SK-N-SH (cell line): ENCODE results near the gene RHEBL1. TPM values are rescaled to one million over a fixed set of nuclear protein-coding genes. Genes with fewer than 3 reads are reported as not detected.
A peak's percentile ranks its signal among the peaks of the same experiment; 100 is the strongest.

ENCODE experiments used
- CTCF ChIA-PET: fragments of 300-600, 350-600 bp; formaldehyde crosslinking; extraction: SDS; loops from one replicate; lab custom pipeline; 2021; lab: Yijun Ruan, JAX
- POLR2A ChIA-PET: fragments of 350-600 bp; sonication (Branson Sonifier 250); formaldehyde crosslinking; extraction: SDS; loops from one replicate; lab custom pipeline; 2020; ENCODE audit warnings: antibody characterized with exemption, inconsistent platforms; lab: Yijun Ruan, JAX
- DNase-seq: peaks from one replicate; pipeline ENCODE4 v3.0.0; 2012
- H2AFZ ChIP-seq: fragments of 200-600 bp; sonication (generic); 2 replicates; pipeline ENCODE4 v1.8.1; 2016; ENCODE audit warnings: antibody characterized with exemption, mild to moderate bottlenecking, low read depth
- H3F3A ChIP-seq: fragments of 200-600 bp; sonication (generic); replicated peaks from 2 replicates; pipeline ENCODE3; 2016; ENCODE audit warnings: antibody characterized with exemption, mild to moderate bottlenecking; ENCODE audit not compliant: insufficient read depth
- H3K27ac ChIP-seq, 2 experiments: fragments of 200-500 bp in 1 of 2; fragments of 200-600 bp in 1 of 2; sonication (Bioruptor generic) in 1 of 2; sonication (generic), shearing (Covaris generic) in 1 of 2; 2 replicates each; pipeline versions ENCODE4 v1.5.1 to v1.6.1; 2014 to 2016; ENCODE audit warnings: low read depth in 2 of 2, inconsistent platforms in 1 of 2, low read length in 1 of 2, mild to moderate bottlenecking in 1 of 2, mixed read lengths in 1 of 2
- H3K27me3 ChIP-seq: fragments of 200-600 bp; sonication (generic), shearing (Covaris generic); 2 replicates; pipeline ENCODE4 v1.6.1; 2016; ENCODE audit warnings: mixed run types; ENCODE audit not compliant: insufficient read depth
- H3K36me3 ChIP-seq, 2 experiments: fragments of 200-500 bp in 1 of 2; fragments of 200-600 bp in 1 of 2; sonication (Bioruptor generic) in 1 of 2; sonication (generic) in 1 of 2; replicated peaks in 1 of 2; 2 replicates each; pipeline versions ENCODE3 to v1.5.1; 2014 to 2016; ENCODE audit warnings: low read length in 1 of 2, mild to moderate bottlenecking in 1 of 2; ENCODE audit not compliant: insufficient read depth in 2 of 2, control insufficient read depth in 1 of 2
- H3K4me1 ChIP-seq, 2 experiments: fragments of 200-500 bp in 1 of 2; fragments of 200-600 bp in 1 of 2; sonication (Bioruptor generic) in 1 of 2; sonication (generic), shearing (Covaris generic) in 1 of 2; 2 replicates each; pipeline versions ENCODE4 v1.5.1 to v1.6.1; 2014 to 2016; ENCODE audit warnings: low read depth in 1 of 2, low read length in 1 of 2, mixed run types in 1 of 2; ENCODE audit not compliant: insufficient read depth in 2 of 2, control insufficient read depth in 1 of 2
- H3K4me2 ChIP-seq: fragments of 200-600 bp; sonication (generic), shearing (Covaris generic); 2 replicates; pipeline ENCODE4 v1.6.1; 2017; ENCODE audit warnings: mixed run types
- H3K4me3 ChIP-seq, 2 experiments: fragments of 200-500 bp in 1 of 2; fragments of 200-600 bp in 1 of 2; sonication (Bioruptor generic) in 1 of 2; sonication (generic), shearing (Covaris generic) in 1 of 2; 2 replicates each; pipeline versions ENCODE4 v1.5.1 to v1.8.1; 2014 to 2016; ENCODE audit warnings: low read depth in 2 of 2, inconsistent platforms in 1 of 2, low read length in 1 of 2, mild to moderate bottlenecking in 1 of 2, mixed read lengths in 1 of 2, moderate library complexity in 1 of 2
- H3K79me2 ChIP-seq: fragments of 200-600 bp; sonication (generic); 2 replicates; pipeline ENCODE4 v1.8.1; 2017; ENCODE audit warnings: mild to moderate bottlenecking; ENCODE audit not compliant: insufficient read depth
- H3K9ac ChIP-seq: fragments of 200-600 bp; sonication (generic); 2 replicates; pipeline ENCODE4 v1.6.1; 2017; ENCODE audit warnings: mixed run types
- H3K9me2 ChIP-seq: fragments of 200-600 bp; sonication (generic); 2 replicates; pipeline ENCODE4 v1.6.1; 2017; ENCODE audit warnings: mixed run types
- H3K9me3 ChIP-seq: fragments of 200-600 bp; sonication (generic); 2 replicates; pipeline ENCODE4 v1.6.1; 2017; ENCODE audit warnings: mixed run types, mild to moderate bottlenecking, moderate library complexity
- H4K20me1 ChIP-seq: fragments of 200-600 bp; sonication (generic); 2 replicates; pipeline ENCODE4 v1.6.1; 2017; ENCODE audit warnings: mild to moderate bottlenecking, mixed run types; ENCODE audit not compliant: insufficient read depth
- ELF1 ChIP-seq: IDR thresholded peaks from 2 replicates; pipeline ENCODE4 v1.4.0; 2012
- EZH2phosphoT487 ChIP-seq: fragments of 200-600 bp; sonication (generic); IDR thresholded peaks from 2 replicates; pipeline ENCODE4 v1.6.1; 2017; ENCODE audit warnings: low read depth, mixed run types, mild to moderate bottlenecking, antibody characterized with exemption, moderate library complexity, borderline replicate concordance
- MEF2A ChIP-seq: IDR thresholded peaks from 2 replicates; pipeline ENCODE4 v1.4.0; 2012; ENCODE audit warnings: low read depth, borderline replicate concordance
- MXI1 ChIP-seq: IDR thresholded peaks from 2 replicates; pipeline ENCODE4 v1.6.1; 2012; ENCODE audit warnings: mild to moderate bottlenecking, low read depth, low read length, improper control_type of control experiment
- PBX3 ChIP-seq: IDR thresholded peaks from 2 replicates; pipeline ENCODE4; 2012
- REST ChIP-seq: IDR thresholded peaks from 2 replicates; pipeline ENCODE4 v1.6.1; 2012; ENCODE audit warnings: mild to moderate bottlenecking, low read depth, low read length, moderate library complexity
- SMC3 ChIP-seq: IDR thresholded peaks from 2 replicates; pipeline ENCODE4 v1.6.1; 2012; ENCODE audit warnings: low read depth, low read length, improper control_type of control experiment
- WGBS: methylation state at CpG from one replicate; pipeline ENCODE4 v1.1.6; 2017; ENCODE audit warnings: low lambda C conversion rate; 5-methylcytosine and 5-hydroxymethylcytosine counted together
- polyA plus RNA-seq, 3 experiments: library from polyadenylated mRNA; depleted of rRNA; stranded (reverse); fragments of >200 nt; gene quantifications; 2 replicates each; pipeline ENCODE4 v1.2.3, GENCODE V29; 2012
- TF ChIP-seq, protein P1 (sequence below): fragments of 200-600 bp; sonication (generic); IDR thresholded peaks from 2 replicates; pipeline ENCODE4 v1.6.1; 2017; ENCODE audit warnings: antibody characterized with exemption, mild to moderate bottlenecking, moderate library complexity

The RHEBL1 gene
- polyA plus RNA-seq, 1 of the 3 experiments (the other 2 are of a cell fraction) = 2.2 TPM

- H3K36me3 ChIP-seq = peaks cover 21 to 40% of the 10 kb centered on the region in 2 experiments
- POLR2A ChIA-PET = interaction anchor here (0.8 to 1.2 kb wide), 4 partner anchors 14 to 110 kb away, joined by 3 to 6 read pairs (median 3); partner anchors contain the start of gene TUBA1B
- H3K9me3 ChIP-seq = no peaks in the 10 kb centered on the region
- 88% methylated on average over 6 of the region's 6 CpGs for WGBS
- peak; percentile 30 for DNase-seq
- H3F3A ChIP-seq = peaks cover 26% of the 10 kb centered on the region
- no peak overlapping the region for H3K9ac ChIP-seq
- no peak overlapping the region for H3K27ac ChIP-seq
- CTCF ChIA-PET = interaction anchor here (0.8 to 4.0 kb wide), 17 partner anchors 12 to 116 kb away, joined by 3 to 29 read pairs (median 4); partner anchors contain the start of genes TUBA1B and WNT1
- no peak overlapping the region for H3K4me3 ChIP-seq
- no peaks in the 10 kb centered on the region for H3K27me3 ChIP-seq
- peaks cover 0 to 14% of the 10 kb centered on the region in 2 experiments; a peak in 2 of 4 replicates for H3K4me1 ChIP-seq
- H3K9me2 ChIP-seq = no peaks in the 10 kb centered on the region
- peaks cover 28% of the 10 kb centered on the region for H3K79me2 ChIP-seq
- H4K20me1 ChIP-seq = no peaks in the 10 kb centered on the region
- no peak overlapping the region for H2AFZ ChIP-seq
- no peak overlapping the region for H3K4me2 ChIP-seq
- no peak for TF ChIP-seq MXI1
- TF ChIP-seq REST = no peak
- TF ChIP-seq MEF2A = no peak
- no peak for TF ChIP-seq ELF1
- no peak for TF ChIP-seq EZH2phosphoT487
- no peak for TF ChIP-seq SMC3
These were observed 49.3 kb downstream of the RHEBL1 start for GRCh38 chr12:49020441-49020840.

DNA sequence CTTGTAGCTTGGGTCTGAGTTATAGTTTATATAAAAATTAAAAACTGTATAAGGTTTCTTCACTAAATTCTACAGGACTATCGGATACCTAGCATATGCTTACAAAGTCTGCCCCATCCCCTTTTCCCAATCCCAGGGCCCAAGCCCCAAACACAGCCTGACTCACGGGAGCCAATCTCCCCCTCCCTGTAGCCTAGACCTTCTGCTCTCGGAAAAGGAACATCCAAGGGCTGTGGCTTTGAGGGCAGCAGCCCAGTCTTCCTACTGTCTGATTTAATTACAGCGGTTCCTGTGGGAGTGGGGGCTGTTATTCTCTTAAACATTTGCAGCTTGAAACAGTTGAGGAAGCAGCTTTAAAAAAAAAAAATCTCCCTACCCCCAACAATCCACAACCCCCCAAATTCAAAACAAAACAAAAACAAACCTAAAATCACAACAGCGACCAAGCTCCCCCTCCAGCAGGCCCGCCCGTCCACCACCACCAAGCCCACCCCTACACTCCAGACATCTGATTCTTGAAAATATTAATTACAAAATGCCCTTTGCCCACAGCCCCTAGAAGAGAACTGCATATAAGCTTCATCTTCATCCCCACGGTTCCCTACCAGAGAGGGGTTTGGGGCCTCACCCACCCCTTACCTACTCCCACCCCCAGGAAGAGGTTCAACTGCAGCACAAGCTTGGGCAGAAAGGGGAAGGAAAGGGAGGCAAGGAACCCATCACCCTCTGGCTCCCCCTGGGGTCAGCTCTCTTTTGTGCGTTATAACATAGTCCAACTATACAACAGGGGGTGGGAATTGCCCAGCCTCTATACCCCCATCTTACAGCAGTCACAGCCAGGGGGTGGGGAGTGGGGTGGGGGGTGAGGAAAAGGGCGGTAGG, 50.1 kb downstream of the RHEBL1 start:
- 73% methylated on average over 10 of the region's 10 CpGs for whole genome bisulfite sequencing
- no peaks in the 10 kb centered on the region for H3K9me2 ChIP-seq

More for the DNA sequence above, 50.1 kb downstream of the RHEBL1 start:
- no peak overlapping the region for H3K9ac ChIP-seq
- H3K4me1 ChIP-seq = peaks cover 0 to 14% of the 10 kb centered on the region in 2 experiments; a peak in 2 of 4 replicates
- peak overlapping the region; percentile 84 for H3K4me2 ChIP-seq
- ChIA-PET CTCF (interaction anchor here (0.9 to 4.0 kb wide), 20 partner anchors 13 to 116 kb away, joined by 3 to 29 read pairs (median 4); partner anchors contain the start of genes TUBA1B and WNT1), POLR2A (interaction anchor here (0.8 to 1.4 kb wide), 6 partner anchors 11 to 111 kb away, joined by 3 to 6 read pairs (median 3); partner anchors contain the start of gene TUBA1B)
- TF ChIP-seq, protein P1, sequence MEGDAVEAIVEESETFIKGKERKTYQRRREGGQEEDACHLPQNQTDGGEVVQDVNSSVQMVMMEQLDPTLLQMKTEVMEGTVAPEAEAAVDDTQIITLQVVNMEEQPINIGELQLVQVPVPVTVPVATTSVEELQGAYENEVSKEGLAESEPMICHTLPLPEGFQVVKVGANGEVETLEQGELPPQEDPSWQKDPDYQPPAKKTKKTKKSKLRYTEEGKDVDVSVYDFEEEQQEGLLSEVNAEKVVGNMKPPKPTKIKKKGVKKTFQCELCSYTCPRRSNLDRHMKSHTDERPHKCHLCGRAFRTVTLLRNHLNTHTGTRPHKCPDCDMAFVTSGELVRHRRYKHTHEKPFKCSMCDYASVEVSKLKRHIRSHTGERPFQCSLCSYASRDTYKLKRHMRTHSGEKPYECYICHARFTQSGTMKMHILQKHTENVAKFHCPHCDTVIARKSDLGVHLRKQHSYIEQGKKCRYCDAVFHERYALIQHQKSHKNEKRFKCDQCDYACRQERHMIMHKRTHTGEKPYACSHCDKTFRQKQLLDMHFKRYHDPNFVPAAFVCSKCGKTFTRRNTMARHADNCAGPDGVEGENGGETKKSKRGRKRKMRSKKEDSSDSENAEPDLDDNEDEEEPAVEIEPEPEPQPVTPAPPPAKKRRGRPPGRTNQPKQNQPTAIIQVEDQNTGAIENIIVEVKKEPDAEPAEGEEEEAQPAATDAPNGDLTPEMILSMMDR = peak; percentile 42
- TF ChIP-seq PBX3 = no peak
- H3K4me3 ChIP-seq = no peak overlapping the region; a peak in 1 of 4 replicates
- peaks cover 23% of the 10 kb centered on the region for H3F3A ChIP-seq
- H3K27ac ChIP-seq = peak overlapping the region; percentile 90 to 98
- no peaks in the 10 kb centered on the region for H3K9me3 ChIP-seq
- no peaks in the 10 kb centered on the region for H3K27me3 ChIP-seq
- no peaks in the 10 kb centered on the region for H4K20me1 ChIP-seq
- DNase-seq = peak; percentile 74
- peaks cover 34% of the 10 kb centered on the region for H3K79me2 ChIP-seq
- peaks cover 19 to 32% of the 10 kb centered on the region in 2 experiments for H3K36me3 ChIP-seq
- H2AFZ ChIP-seq = 0 out of 2 replicates have a peak overlapping the region, but pooled peaks have one; percentile 65
